ENCODE results near the gene ZDHHC22. TPM values are rescaled to one million over a fixed set of nuclear protein-coding genes. Genes with fewer than 3 reads are reported as not detected.
A peak's percentile ranks its signal among the peaks of the same experiment; 100 is the strongest.

ZDHHC22 gene
- total and polyA plus RNA-seq, 4 donors: 5.6 to 47.3 (median 28.4) TPM

GRCh38 chr14:77123381-77124325, 17.9 kb downstream of the ZDHHC22 start:
- no peaks in the 10 kb centered on the region for H3K9me3 ChIP-seq (ENCODE audit: control insufficient read depth, insufficient read depth, low read length)
- H3K36me3 ChIP-seq (ENCODE audit: control insufficient read depth, insufficient read depth, low read length): peaks cover 2% of the 10 kb centered on the region
- peak overlapping the region; percentile 40 for H3K27ac ChIP-seq (ENCODE audit: low read depth, low read length)
- peak in 1 of 6 donors; percentile 55 for DNase-seq (ENCODE audit: low read depth in 4 of 6, low spot score in 6 of 6)
- H3K4me1 ChIP-seq (ENCODE audit: control insufficient read depth, insufficient read depth, low read length): peaks cover 57% of the 10 kb centered on the region
- 85% methylated on average over 8 of the region's 9 CpGs for whole genome bisulfite sequencing (ENCODE audit: insufficient coverage)
- no peak overlapping the region for H3K4me3 ChIP-seq (ENCODE audit: low read depth, low read length)
- H3K27me3 ChIP-seq (ENCODE audit: control insufficient read depth, insufficient read depth, low read length): peaks cover 3% of the 10 kb centered on the region

DNA sequence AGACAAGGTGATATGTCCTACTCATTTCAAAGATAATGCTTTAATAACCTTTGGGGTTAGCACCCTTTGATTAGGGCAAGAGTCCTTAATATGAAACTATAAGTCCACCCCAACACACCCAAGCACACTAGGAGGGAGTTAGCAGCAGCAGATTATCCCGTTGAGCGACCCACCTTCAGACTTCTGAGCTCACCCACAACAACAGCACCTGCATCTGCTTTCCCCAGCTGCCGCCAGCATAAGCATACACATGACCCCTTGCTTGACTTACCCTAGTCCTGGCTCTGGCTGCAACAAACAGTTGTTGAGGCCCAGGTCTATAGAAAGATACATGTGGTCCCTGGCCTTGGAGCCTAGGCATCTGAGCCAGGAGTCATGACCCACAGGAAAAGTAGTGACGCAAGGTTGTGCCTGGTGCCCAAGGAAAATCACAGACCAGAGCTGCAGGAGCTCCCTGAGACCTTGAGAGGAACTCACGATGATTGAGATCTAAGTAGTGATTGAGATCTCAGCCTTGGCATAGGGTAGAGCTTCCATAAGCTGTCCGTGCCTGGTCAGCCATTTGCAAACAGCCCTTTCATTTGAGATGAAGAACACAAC, 19.0 kb downstream of the ZDHHC22 start:
- H3K9me3 ChIP-seq (ENCODE audit: control insufficient read depth, insufficient read depth, low read length): no peaks in the 10 kb centered on the region
- H3K27ac ChIP-seq (ENCODE audit: low read depth, low read length): peak overlapping the region; percentile 40
- H3K4me1 ChIP-seq (ENCODE audit: control insufficient read depth, insufficient read depth, low read length): peaks cover 53% of the 10 kb centered on the region
- no peak overlapping the region for H3K4me3 ChIP-seq (ENCODE audit: low read depth, low read length)
- 76% methylated on average over 5 of the region's 6 CpGs for WGBS (ENCODE audit: insufficient coverage)
- no peak for DNase-seq (ENCODE audit: low read depth in 4 of 6, low spot score in 6 of 6)
- H3K27me3 ChIP-seq (ENCODE audit: control insufficient read depth, insufficient read depth, low read length): peaks cover 3% of the 10 kb centered on the region
- peaks cover 2% of the 10 kb centered on the region for H3K36me3 ChIP-seq (ENCODE audit: control insufficient read depth, insufficient read depth, low read length)

GRCh38 chr14:77120771-77121743, 20.5 kb downstream of the ZDHHC22 start:
- Histone ChIP-seq H3K9me3 (ENCODE audit: control insufficient read depth, insufficient read depth, low read length) (no peaks in the 10 kb centered on the region), H3K4me1 (ENCODE audit: control insufficient read depth, insufficient read depth, low read length) (peaks cover 53% of the 10 kb centered on the region), H3K36me3 (ENCODE audit: control insufficient read depth, insufficient read depth, low read length) (peaks cover 5% of the 10 kb centered on the region), H3K27me3 (ENCODE audit: control insufficient read depth, insufficient read depth, low read length) (peaks cover 3% of the 10 kb centered on the region), H3K27ac (ENCODE audit: low read depth, low read length) (peak overlapping the region; percentile 75), H3K4me3 (ENCODE audit: low read depth, low read length) (no peak overlapping the region)
- peak in 2 of 6 donors; percentile 71 to 83 for DNase-seq (ENCODE audit: low read depth in 4 of 6, low spot score in 6 of 6)
- 17% methylated on average over 7 of the region's 9 CpGs for WGBS (ENCODE audit: insufficient coverage)

DNA sequence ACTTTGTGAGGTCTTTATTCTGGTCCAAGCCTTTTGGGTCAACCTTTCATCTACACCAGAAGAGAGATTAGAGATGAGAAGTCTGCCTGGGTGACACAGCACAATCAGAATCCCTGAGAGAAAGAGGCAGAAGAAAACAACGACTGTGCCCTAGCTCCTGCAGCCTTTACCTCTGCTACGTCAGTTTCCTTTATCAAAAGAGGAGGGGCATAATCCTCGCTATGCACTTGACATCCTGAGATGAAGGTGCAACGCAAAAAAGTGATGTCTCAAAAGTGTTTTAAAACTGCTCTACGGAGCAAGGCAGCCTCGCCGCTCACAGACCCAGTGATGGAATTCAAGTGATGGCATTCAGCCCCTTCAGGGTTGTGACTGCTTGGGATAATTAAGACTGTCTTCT, 21.7 kb downstream of the ZDHHC22 start:
- H3K4me3 ChIP-seq (ENCODE audit: low read depth, low read length): no peak overlapping the region
- H3K36me3 ChIP-seq (ENCODE audit: control insufficient read depth, insufficient read depth, low read length): peaks cover 9% of the 10 kb centered on the region
- H3K27me3 ChIP-seq (ENCODE audit: control insufficient read depth, insufficient read depth, low read length): no peaks in the 10 kb centered on the region
- no peaks in the 10 kb centered on the region for H3K9me3 ChIP-seq (ENCODE audit: control insufficient read depth, insufficient read depth, low read length)
- peaks cover 43% of the 10 kb centered on the region for H3K4me1 ChIP-seq (ENCODE audit: control insufficient read depth, insufficient read depth, low read length)
- DNase-seq (ENCODE audit: low read depth in 4 of 6, low spot score in 6 of 6): no peak
- WGBS (ENCODE audit: insufficient coverage): 91% methylated on average over 4 of the region's 7 CpGs
- H3K27ac ChIP-seq (ENCODE audit: low read depth, low read length): no peak overlapping the region

DNA sequence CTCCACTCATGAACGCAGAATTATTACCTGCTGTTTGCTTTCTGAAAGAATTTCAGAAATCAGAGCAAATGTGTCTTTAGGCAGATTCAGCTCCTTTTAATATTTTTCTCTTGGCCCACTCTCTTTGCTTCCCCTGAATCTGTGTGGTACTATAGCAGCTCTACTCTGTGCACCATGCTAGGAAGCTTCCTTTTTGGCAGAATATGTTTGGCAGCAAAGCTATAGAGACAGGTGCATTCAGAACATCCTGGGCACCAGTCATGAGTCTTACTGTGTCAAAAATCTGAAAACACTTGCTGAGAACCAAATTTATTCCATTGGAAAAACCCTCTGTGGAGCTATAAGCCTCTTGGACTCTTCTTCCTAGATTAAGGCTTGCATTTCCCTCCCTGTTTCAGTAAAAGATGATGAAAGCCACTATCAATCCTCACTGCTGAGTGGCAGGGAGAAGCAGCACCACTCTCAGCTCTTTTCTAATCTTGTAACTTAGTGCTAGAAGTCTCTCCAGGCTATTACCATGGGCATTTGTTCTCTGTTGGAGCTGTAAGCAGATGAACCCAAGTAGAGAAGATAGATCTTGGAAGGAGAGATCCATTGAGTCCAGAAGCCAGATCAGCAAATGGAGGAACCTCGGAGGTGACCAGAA, 25.3 kb downstream of the ZDHHC22 start:
- Histone ChIP-seq H3K9me3 (ENCODE audit: control insufficient read depth, insufficient read depth, low read length) (no peaks in the 10 kb centered on the region), H3K27ac (ENCODE audit: low read depth, low read length) (no peak overlapping the region), H3K27me3 (ENCODE audit: control insufficient read depth, insufficient read depth, low read length) (no peaks in the 10 kb centered on the region), H3K36me3 (ENCODE audit: control insufficient read depth, insufficient read depth, low read length) (peaks cover 22% of the 10 kb centered on the region), H3K4me1 (ENCODE audit: control insufficient read depth, insufficient read depth, low read length) (peaks cover 14% of the 10 kb centered on the region), H3K4me3 (ENCODE audit: low read depth, low read length) (no peak overlapping the region)
- WGBS (ENCODE audit: insufficient coverage): 92% methylated on average over 1 of the region's 2 CpGs
- DNase-seq (ENCODE audit: low read depth in 4 of 6, low spot score in 6 of 6): peak in 1 of 6 donors; percentile 66

- H3K4me1 ChIP-seq (ENCODE audit: control insufficient read depth, insufficient read depth, low read length): peaks cover 5% of the 10 kb centered on the region
- no peak overlapping the region for H3K4me3 ChIP-seq (ENCODE audit: low read depth, low read length)
- peaks cover 25% of the 10 kb centered on the region for H3K36me3 ChIP-seq (ENCODE audit: control insufficient read depth, insufficient read depth, low read length)
- DNase-seq (ENCODE audit: low read depth in 4 of 6, low spot score in 6 of 6): no peak
- whole genome bisulfite sequencing (ENCODE audit: insufficient coverage): 80% methylated on average over 1 of the region's 4 CpGs
- H3K27ac ChIP-seq (ENCODE audit: low read depth, low read length): no peak overlapping the region
- no peaks in the 10 kb centered on the region for H3K9me3 ChIP-seq (ENCODE audit: control insufficient read depth, insufficient read depth, low read length)
- H3K27me3 ChIP-seq (ENCODE audit: control insufficient read depth, insufficient read depth, low read length): no peaks in the 10 kb centered on the region
Measured at GRCh38 chr14:77114609-77115008, 27.0 kb downstream of the ZDHHC22 start.

GRCh38 chr14:77113644-77114043, 27.9 kb downstream of the ZDHHC22 start:
- WGBS (ENCODE audit: insufficient coverage): 90% methylated on average over 10 of the region's 11 CpGs
- peaks cover 5% of the 10 kb centered on the region for H3K4me1 ChIP-seq (ENCODE audit: control insufficient read depth, insufficient read depth, low read length)
- DNase-seq (ENCODE audit: low read depth in 4 of 6, low spot score in 6 of 6): no peak
- H3K4me3 ChIP-seq (ENCODE audit: low read depth, low read length): no peak overlapping the region
- peaks cover 25% of the 10 kb centered on the region for H3K36me3 ChIP-seq (ENCODE audit: control insufficient read depth, insufficient read depth, low read length)
- no peak overlapping the region for H3K27ac ChIP-seq (ENCODE audit: low read depth, low read length)
- H3K9me3 ChIP-seq (ENCODE audit: control insufficient read depth, insufficient read depth, low read length): no peaks in the 10 kb centered on the region
- no peaks in the 10 kb centered on the region for H3K27me3 ChIP-seq (ENCODE audit: control insufficient read depth, insufficient read depth, low read length)

DNA sequence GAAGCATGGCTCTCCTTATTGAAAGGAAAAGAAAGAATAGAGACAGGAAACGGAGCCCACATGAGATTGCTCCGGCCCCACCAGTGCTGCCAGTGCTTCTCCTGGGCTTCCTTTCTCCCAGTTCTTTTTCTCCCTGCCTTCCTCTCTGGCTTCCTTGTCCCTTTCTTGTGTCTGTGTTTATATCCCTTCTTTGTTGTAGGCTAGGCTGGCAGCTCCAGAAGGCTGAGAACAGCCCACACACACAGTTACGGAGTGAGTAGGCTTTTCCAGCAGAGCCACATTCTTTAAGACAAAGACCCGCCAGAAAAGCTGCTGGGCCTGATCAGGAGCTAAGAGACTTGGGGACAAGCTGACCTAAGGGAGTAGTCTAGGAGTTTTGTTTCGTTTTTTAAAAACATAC, 30.6 kb downstream of the ZDHHC22 start:
- Histone ChIP-seq H3K4me3 (ENCODE audit: low read depth, low read length) (peak overlapping the region; percentile 9), H3K36me3 (ENCODE audit: control insufficient read depth, insufficient read depth, low read length) (peaks cover 22% of the 10 kb centered on the region), H3K4me1 (ENCODE audit: control insufficient read depth, insufficient read depth, low read length) (peaks cover 14% of the 10 kb centered on the region), H3K9me3 (ENCODE audit: control insufficient read depth, insufficient read depth, low read length) (no peaks in the 10 kb centered on the region), H3K27me3 (ENCODE audit: control insufficient read depth, insufficient read depth, low read length) (no peaks in the 10 kb centered on the region), H3K27ac (ENCODE audit: low read depth, low read length) (peak overlapping the region; percentile 93)
- DNase-seq (ENCODE audit: low read depth in 4 of 6, low spot score in 6 of 6): peak in 2 of 6 donors; percentile 85 to 87
- no CpG with 5 or more reads among the region's 5 CpGs for WGBS (ENCODE audit: insufficient coverage)

- Histone ChIP-seq H3K9me3 (ENCODE audit: control insufficient read depth, insufficient read depth, low read length) (no peaks in the 10 kb centered on the region), H3K4me1 (ENCODE audit: control insufficient read depth, insufficient read depth, low read length) (peaks cover 14% of the 10 kb centered on the region), H3K36me3 (ENCODE audit: control insufficient read depth, insufficient read depth, low read length) (peaks cover 18% of the 10 kb centered on the region), H3K27ac (ENCODE audit: low read depth, low read length) (peak overlapping the region; percentile 93), H3K4me3 (ENCODE audit: low read depth, low read length) (no peak overlapping the region), H3K27me3 (ENCODE audit: control insufficient read depth, insufficient read depth, low read length) (no peaks in the 10 kb centered on the region)
- no CpG with 5 or more reads among the region's 1 CpG for WGBS (ENCODE audit: insufficient coverage)
- DNase-seq (ENCODE audit: low read depth in 4 of 6, low spot score in 6 of 6): no peak
Measured at GRCh38 chr14:77110286-77110685, 31.3 kb downstream of the ZDHHC22 start.

Data from spinal cord (tissue), 10 donors.